HL-60 (cell line): ENCODE results near the gene IL17B.

Source experiments
- DNase-seq, 2 experiments: peaks; one replicate each; pipeline ENCODE4 v3.0.0-alpha.2; 2010 to 2020; ENCODE audit warnings: low read depth in 1 of 2, low spot score in 1 of 2
- H3K27ac ChIP-seq: fragments of 250-450 bp; sonication (Bioruptor Pico); replicated peaks from 2 replicates; pipeline ENCODE4 v1.5.1; 2020; ENCODE audit warnings: mild to moderate bottlenecking, moderate library complexity
- H3K27me3 ChIP-seq: fragments of 250-450 bp; sonication (Bioruptor Pico); 2 replicates; pipeline ENCODE4 v1.5.1; 2021; ENCODE audit warnings: mild to moderate bottlenecking, moderate library complexity; ENCODE audit not compliant: insufficient read depth, poor library complexity, severe bottlenecking
- H3K4me3 ChIP-seq: replicated peaks from 2 replicates; pipeline ENCODE4 v1.5.1; 2011; ENCODE audit warnings: mild to moderate bottlenecking, control low read depth, low read length; ENCODE audit not compliant: insufficient read depth
- CTCF ChIP-seq: IDR thresholded peaks from one replicate; pipeline ENCODE4 v1.5.1; 2011; ENCODE audit warnings: low read length, control low read depth, inconsistent platforms; ENCODE audit not compliant: insufficient read depth
- GABPA ChIP-seq: IDR thresholded peaks from 2 replicates; pipeline ENCODE4 v1.6.1; 2012; ENCODE audit warnings: low read depth
- POLR2AphosphoS5 ChIP-seq: IDR thresholded peaks from 2 replicates; pipeline ENCODE4 v1.6.1; 2012; ENCODE audit warnings: low read depth
- REST ChIP-seq: IDR thresholded peaks from 2 replicates; pipeline ENCODE4 v1.6.1; 2012; ENCODE audit warnings: low read depth; ENCODE audit not compliant: insufficient replicate concordance
- SPI1 ChIP-seq: IDR thresholded peaks from 2 replicates; pipeline ENCODE4 v1.6.1; 2012; ENCODE audit warnings: low read depth, mild to moderate bottlenecking, borderline replicate concordance

The IL17B gene

DNA sequence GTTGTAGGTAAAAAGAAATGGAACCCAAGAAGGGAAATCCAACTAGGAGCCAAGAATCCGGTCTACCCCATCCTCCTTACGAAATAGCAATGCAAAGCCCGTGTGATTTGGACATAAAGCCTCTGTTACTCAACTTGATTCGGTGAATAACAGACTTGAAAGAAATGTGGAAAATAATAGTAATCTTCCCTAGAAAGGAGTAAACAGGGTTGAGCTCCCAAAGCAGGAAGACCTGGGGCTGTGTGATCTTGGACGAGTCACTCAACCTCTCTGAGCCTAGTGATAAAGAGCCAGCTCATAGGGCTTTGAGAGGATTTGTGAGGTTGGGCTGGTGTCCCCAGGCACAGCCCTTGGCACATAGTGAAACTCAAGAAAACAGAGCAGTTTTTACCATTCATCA lies 42.7 kb upstream of the IL17B start:
- TF ChIP-seq POLR2AphosphoS5 (no peak), CTCF (no peak), REST (no peak), SPI1 (no peak), GABPA (no peak)
- no peak overlapping the region for H3K4me3 ChIP-seq
- no peak overlapping the region for H3K27ac ChIP-seq
- DNase-seq, result no peak
- H3K27me3 ChIP-seq, result no peaks in the 10 kb centered on the region

DNA sequence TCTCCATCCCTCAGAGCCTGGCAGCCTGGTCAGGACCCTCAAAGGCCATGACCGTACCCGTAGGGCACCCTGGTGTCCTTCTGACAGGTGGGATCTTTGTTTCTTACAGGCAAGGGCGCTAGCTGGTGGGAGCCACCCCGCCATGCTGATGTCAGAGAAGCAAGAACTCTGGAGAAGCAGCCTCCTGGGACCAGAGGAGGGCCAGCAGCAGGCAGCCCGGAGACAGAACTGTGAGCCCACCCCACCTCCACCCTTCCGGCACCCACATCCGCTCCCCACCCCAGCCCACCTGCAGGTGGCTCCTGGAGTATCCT lies 42.2 kb upstream of the IL17B start:
- no peak for TF ChIP-seq REST
- TF ChIP-seq POLR2AphosphoS5, result no peak
- no peak for TF ChIP-seq SPI1
- no peak for TF ChIP-seq GABPA
- no peak for TF ChIP-seq CTCF
- no peaks in the 10 kb centered on the region for H3K27me3 ChIP-seq
- H3K27ac ChIP-seq, result no peak overlapping the region
- no peak overlapping the region for H3K4me3 ChIP-seq
- DNase-seq, result no peak

GRCh38 chr5:149420545-149421371 lies 41.7 kb upstream of the IL17B start:
- TF ChIP-seq GABPA (no peak), SPI1 (no peak), REST (no peak), POLR2AphosphoS5 (no peak), CTCF (no peak)
- no peak for DNase-seq
- Histone ChIP-seq H3K27ac (no peak overlapping the region), H3K27me3 (no peaks in the 10 kb centered on the region), H3K4me3 (no peak overlapping the region)
